Stimulated activated CD4-positive, alpha-beta T cell treated with anti-CD3 and anti-CD28 coated beads, Interleukin-15, amount 100 ng/mL, for 24 hours (primary cell): Measurements from ENCODE around the gene ZKSCAN4.

ENCODE experiments used
- DNase-seq: peaks from one replicate; pipeline ENCODE4 v3.0.0-alpha.2; 2020

The ZKSCAN4 gene

DNA sequence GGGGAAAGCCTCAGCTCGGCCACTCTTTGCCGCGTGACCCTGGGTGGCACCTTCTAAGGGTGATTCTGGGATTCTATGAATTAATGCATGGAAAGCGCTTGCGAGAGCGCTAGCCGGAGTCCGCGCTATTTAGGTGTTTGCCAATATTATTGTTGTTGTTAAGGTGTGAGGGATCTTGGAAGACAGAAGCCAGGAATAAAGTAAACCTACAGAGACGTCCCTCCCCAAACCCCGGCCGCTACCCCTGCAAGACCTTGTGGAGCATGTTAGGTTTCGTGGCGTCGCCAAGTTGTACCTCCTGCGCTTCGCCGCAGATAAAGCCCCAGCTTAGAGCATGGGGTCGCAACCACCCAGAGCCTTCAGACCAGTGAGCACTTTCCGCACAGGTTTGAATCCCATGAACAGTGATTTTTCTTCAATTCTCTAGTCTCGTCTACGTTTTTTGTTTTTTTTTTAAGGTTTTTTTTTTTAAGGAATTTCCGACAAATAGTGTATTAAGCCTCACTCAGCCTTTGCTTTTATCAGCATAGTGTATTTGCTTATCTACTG is 43.9 kb downstream of the ZKSCAN4 start:
- DNase-seq = no peak

DNA sequence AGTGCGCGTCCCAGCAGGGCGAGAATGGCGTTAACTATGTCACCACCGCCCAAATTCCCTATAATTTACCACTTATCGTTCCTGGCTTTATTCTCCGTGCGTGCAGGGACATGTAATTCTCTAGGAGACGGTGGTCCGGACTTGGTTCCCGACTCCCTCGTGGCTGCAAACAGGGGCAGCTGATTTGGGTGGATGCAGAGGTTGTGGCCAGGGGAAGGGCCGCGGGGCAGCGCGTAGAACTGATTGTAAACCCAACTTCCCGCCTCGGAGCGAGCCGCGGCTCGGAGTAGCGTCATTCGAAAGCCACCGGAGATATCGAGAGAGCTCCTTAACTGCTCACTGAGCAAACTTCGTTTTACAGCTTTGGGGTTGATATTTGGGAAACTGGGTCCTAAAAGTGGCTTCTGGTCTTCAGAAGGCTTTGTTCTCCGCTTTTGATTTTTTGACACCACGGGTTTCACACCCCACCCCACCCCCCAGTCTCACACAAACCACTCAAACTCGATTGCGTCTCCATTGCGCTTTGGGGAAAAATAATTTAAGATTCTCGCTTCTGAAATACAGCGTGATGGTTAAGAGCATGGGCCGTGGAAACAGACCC is 44.5 kb downstream of the ZKSCAN4 start:
- peak; percentile 51 for DNase-seq

DNA sequence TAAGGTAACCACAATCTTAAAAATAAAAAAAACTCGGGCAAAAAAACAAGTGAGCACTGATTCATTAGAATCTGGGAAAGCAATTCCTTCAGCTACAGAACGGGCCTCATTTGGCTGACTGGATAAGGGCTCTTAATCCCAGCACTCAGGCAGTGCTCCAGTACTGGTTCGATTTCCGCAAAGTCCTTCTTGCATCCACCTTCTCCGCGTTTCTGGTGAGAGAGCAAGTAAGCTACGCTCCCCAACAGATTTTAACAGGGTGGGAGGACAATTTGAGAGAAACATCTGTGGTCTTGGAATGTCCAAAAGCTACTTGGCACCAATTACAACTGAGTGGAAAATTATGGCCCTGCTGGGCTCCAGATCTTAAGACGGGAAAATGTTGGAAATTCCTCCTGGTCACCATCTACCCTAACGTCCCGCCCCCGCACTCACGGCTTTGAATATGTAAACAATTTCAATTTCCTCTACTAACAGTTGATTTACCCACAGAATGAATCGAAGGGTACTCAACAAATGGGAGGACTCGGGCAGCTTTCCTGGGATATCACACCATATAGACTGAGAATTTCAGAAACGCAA is 45.0 kb downstream of the ZKSCAN4 start:
- no peak for DNase-seq

DNA sequence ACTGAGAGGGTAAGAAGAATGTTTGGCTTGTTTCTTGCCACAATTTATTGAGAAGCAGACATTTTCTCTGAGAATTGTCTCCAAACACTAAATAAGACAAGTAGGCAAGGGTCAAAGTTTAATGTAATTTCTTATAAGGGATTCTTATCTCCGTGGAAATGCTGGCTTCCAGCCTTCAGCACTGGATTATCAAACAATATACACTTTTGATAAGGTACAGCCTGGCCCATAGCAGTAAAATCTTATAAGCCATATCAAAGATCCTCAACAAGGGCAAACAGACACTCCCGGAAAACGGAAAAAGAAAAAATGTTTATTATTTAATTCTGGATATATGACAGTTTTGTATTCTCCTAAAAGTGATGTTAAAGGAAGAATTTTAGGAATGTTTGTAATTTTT is 45.5 kb downstream of the ZKSCAN4 start:
- no peak for DNase-seq

DNA sequence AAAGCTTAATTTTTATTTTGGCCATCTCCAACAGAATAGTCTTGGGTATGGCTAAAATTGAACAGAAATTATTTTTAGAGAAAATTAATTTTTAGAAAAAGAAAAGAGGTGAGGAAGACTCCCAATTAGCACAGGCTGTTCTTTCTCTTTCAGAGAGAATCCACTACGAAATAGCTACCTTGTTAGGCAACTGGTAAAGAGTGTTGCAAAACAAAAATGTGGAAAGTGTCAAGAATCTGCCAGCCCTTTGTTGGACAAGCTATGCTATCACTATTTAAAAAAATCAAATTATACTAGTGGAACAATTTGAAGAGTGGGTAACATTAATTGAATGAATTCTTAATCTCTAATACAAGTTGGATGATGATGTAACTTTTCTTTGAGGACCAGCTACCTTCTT is 46.2 kb downstream of the ZKSCAN4 start:
- DNase-seq = no peak

DNA sequence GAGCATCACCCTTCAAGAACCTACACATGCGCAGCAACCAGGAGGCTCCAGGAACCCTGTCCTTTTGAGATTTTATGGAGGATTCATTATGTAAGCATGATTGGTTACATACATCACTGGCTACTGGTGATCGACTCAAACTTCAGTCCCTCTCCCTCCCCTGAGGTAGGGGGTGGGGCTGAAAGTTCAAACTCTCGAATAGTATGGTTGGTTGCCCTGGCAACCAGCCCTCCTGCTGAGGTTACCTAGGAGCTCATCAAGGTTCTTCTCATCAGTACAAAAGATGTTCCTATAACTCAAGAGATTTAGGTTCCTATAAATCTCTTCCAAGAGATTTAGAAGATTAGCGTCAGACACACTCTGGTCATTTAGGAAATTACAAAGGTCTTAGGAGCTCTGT is 48.9 kb downstream of the ZKSCAN4 start:
- DNase-seq = no peak

DNA sequence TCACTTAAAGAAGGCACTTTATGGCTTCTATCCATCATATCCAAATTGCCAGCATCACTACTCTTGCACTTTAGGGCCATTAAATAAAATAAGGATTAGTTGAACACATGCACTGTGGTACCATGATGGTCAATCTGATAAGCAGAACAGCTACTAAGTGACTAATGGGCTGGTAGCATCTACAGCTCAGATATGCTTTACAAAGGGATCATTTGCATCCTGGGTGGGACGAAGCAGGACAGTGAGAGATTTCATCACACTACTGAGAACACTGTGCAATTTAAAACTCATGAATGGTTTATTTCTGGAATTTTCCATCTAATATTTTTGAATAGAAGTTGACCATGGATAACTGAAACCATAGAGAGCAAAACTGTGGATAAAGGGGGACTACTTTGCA is 52.0 kb downstream of the ZKSCAN4 start:
- no peak for DNase-seq
